Stromal cell of bone marrow (primary cell): Measurements from ENCODE around the gene TMEM14A.
"Not testable (repeated sequence)": the region's sequence is repeated elsewhere in the genome, so short reads cannot be mapped to it uniquely, and the experiment has no call there.

Experiments used
- DNase-seq: peaks from one replicate; pipeline ENCODE4 v3.0.0-alpha.2; 2012; ENCODE audit warnings: low read depth

TMEM14A gene, protein sequence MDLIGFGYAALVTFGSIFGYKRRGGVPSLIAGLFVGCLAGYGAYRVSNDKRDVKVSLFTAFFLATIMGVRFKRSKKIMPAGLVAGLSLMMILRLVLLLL

DNA sequence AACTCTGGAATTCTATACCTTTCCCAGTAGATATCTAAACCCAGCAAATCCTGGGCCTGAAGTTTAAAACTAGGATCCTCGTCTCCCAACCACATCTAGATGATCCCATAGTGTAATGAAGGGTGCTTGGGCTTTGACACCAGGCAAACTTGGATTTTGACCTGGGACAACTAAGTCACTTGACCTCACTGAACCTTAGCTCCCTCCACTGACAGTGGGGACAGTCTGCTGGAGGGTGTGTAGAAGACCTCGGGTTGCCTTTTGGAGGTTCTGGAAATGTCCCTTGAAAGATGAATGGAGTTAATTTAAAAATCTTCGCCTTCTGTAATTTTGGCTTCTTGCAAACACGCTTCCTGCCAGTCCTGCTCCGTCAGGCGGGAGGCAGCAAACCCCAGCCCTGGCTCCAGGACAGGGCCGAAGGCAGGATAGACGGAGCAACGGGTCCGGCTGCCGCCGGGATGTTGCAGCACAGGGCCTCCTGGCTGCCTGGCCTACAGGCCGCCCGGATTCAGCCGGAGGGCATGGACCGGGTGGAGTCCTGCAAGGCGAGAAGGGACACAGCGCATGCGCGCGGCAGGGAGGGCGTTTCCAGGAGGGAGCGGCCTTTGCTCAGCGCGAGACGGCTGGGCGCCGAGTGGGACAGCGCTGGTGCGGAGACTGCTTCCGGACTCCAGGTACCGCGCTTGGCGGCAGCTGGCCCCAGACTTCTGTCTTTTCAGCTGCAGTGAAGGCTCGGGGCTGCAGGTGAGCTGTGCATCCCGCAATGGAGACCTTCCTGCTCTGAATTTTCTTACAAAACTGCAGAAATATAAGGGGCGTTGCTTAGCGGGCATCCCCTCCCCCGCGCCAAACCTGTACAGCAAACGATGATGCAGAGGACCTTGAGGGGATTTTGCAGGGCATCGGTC is at the start of gene TMEM14A:
TSS of gene TMEM14A (plus strand) at position 612 of the 908 bp plus-strand sequence. CDS start 5,990 bp downstream, outside the sequence.
- DNase-seq: peak; percentile 75

DNA sequence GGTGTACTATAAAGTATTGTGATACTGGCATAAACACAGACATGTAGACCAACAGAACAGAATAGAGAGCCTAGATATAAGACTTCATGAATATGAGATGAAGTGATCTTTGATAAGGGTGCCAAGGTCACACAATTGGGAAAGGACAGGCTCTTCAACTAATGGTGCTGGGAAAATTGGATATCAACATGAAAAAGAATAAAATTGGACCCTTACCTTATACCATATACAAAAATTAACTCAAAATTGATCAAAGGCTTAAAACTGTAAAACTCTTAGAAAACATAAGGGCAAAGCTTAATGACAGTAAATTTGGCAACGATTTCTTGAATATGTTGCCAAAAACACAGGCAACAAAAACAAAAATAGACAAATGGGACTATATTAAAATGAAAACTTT is 49.3 kb upstream of the TMEM14A start:
- no peak for DNase-seq

DNA sequence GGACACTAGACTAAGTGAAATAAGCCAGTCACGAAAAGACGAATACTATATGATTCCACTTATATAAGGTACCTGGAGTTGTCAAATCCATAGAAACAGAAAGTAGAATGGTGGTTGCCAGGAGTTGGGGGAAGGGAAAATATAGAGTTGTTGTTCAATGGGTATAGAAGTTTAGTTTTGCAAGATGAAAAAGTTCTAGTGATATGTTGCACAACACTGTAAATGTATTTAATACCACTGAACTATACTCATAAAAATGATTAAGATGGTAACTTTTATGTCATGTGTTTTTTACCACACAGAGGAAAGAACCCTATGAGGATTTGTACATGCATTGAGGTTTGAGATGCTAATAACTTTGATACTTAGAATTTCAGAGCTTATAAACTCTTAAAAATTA is 48.1 kb upstream of the TMEM14A start:
- DNase-seq: no peak

DNA sequence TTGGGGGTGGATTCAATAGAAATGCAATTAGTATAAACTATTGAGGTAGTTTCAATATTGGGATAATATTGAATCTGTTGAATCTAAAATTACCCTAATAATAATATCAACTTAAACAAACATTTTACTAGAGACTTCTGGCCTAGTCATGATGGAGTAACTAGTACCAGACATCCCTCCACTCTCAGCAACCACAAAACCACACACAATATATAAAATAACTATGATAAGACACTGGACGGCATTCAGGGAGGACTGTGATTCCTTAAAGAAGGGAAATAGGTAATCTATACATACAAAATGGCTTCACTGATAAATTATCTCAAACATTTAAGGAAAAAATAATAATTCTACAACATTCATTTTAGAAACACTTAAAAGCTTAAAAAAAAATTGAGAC is 38.9 kb upstream of the TMEM14A start:
- DNase-seq: no peak

DNA sequence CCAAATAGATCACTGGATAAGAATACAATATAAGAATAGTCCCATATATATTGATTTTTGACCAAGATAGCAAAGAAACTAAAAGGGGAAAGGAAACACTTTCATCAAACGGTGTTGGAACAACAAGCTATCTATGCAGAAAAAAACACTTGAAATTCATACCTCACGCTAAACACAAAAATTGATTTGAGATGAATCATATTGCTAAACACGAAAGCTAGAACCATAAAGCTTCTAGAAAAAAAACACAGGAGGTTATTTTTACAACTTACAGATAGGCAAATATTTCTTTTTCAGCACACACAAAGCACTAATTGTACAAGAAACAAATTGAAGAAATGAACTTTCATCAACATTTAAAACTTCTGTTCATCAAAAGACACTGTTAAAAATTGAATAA is 36.7 kb upstream of the TMEM14A start:
- no peak for DNase-seq

DNA sequence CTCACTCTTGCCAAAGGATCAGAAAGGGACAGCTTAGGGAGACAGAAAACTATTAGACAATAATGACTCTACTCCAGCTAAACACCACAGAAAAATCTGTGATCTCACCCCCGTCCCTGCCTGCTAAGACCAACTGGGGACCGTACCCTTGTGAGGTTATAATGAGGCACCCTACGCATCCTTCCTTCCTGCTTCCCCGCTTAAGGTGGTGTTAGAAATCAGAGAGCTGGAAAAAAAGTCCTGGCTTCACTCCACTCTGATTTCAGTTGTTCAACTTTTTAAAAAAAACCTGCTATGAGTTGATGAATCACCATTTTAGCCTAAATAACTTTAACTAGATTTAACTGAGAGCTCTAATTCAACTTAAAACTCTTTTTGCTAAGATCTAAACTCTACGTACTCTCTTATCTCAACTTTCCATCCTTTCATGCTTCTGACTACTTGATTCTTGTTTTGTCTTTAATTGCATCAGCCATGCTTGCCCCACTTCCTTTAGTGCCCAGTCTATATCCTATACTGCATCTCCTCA is 35.8 kb upstream of the TMEM14A start:
- no peak for DNase-seq

DNA sequence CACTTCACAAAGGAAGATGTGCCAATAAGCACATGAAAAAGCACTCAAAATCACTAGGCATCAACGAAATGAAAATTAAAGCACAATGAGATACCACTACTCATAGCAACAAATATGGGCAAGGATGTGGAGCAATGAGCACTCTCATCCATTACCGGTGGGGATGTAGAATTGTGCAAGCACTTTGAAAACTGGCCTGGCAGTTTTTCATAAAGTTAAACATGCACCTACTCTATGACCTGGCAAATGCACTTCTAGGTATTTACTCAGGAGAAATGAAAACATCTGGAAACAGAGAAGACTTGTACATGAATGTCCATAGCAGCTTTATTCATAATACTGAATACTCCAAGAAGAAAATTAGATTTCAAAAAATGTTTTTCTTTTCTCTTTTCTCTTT is 34.1 kb upstream of the TMEM14A start:
- DNase-seq: no peak

DNA sequence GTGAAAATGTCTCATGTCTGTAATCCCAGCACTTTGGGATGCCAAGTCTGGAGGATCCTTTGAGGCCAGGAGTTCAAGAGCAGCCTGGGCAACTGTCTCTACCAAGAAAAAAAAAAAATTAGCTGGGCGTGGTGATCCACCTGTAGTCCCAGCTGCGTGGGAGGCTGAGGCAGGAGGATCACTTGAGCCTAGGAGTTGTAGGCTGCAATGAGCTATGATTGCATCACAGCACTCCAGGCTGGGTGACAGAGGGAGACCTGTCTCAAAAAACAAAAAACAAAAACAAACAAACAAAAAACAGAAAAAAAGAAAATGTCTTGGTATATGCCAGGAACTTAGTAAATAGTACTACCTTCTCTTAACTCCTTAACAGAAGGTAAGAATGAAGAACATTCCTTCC is 31.4 kb upstream of the TMEM14A start:
- DNase-seq: no peak

DNA sequence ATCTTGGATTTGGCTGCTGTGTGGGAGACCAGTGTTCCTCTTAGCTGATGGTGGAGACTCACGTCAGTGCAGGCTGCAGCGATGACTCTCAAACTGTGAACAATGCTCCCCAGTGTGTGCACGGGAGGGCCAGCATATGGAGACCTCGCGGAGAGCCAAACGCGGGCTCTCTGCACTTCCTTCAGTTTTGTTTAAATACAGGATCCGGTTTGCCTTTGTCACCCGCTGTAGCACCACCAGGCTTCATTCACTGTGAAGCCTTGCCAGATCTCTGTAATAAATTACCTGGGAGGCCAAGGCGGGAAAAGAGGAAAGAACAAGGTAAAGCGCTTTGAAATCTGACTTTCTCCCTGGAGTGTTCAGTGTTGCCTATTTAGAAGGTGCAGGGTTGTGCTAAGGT is 30.7 kb upstream of the TMEM14A start:
- DNase-seq: no peak

DNA sequence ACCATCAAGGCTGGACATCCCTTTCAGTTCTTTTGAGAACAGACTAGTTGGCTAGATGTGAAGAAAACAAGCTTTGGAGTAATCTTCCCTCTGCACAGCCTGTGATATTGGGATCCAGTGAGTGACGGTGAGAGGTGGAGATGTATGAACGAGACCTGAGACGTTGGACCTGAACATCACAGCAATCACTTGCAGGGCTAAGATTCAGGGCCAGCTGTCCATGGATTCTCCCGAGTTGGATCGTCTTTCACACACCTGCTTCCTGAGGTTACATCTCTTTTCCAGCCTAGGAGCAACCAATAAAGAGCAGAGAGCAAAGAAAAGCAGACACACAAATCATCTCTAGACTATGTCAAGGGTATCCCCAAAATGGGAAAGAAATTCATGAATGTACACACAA is 30.0 kb upstream of the TMEM14A start:
- no peak for DNase-seq

DNA sequence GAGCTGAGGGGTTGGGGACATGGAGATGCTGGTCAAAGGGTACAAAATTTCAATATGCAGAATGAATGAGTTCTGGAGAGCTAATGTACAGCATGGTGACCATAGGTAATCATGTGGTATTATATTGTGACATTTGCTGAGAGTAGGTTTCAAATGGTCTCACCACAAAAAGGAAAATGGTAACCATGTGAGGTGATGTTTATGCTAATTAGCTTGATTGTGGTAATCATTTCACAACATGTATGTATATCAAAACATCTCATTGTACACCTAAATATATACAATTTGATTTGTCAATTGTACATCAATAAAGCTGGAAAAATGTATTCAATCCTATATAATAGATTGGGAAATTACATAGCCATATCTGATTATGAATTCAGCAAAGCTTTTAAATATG is 29.5 kb upstream of the TMEM14A start:
- DNase-seq: no peak

DNA sequence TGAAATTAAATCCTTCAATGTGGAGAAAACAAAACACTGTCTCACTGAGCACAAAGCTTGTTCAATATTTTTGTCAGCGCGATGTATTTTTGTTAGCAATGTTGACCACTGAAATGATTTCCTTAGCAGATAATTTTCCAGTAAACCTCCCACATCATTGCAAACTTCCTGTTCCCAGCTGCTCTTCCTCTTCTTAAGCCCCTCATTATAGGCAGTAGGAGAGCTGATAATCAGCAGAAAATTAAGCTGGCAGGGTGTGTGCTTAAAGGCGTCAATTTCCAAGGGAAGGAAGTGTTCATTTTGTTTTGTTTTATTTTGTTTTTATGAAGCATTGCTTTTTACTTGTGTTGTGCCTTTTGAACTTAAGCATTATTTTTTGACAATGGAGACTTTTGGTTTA is 29.1 kb upstream of the TMEM14A start:
- DNase-seq: no peak

DNA sequence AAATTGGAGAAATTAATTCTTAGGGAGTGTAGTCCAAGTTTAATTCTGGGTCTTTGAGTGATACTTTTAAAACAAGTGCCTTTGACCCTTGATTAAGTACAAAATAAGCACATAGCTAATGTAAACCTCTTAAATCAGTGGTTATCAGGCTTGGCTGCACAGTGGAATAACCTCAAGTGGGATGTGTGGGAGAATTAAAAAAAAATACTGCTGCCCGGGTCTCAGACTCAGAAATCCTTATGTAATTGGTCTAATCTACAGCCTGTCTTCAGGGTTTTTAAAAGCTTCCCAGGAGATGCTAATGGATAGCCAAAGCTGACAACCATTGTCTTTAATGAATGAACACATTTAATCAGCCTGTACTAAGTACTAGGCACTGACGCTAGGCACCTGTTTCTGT is 28.5 kb upstream of the TMEM14A start:
- no peak for DNase-seq

DNA sequence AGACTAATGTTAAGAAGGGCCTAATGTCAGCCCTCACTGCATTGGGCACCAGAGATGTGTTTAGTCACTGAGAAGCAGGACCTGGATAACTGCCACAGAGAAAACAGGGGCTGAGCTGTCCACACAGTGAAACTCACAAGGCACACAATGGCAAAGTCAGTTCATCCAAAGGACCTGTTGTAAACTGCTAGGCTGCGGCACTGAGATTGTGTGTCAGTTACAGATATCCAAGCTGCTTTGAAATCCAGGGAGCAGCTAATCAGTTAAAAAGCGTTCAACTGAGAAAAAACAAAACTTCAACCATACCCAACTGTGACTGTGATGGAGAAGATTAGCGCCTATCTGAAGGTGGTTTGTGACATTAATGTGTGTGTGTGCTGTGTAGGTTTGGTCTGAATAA is 27.8 kb upstream of the TMEM14A start:
- DNase-seq: peak; percentile 43

DNA sequence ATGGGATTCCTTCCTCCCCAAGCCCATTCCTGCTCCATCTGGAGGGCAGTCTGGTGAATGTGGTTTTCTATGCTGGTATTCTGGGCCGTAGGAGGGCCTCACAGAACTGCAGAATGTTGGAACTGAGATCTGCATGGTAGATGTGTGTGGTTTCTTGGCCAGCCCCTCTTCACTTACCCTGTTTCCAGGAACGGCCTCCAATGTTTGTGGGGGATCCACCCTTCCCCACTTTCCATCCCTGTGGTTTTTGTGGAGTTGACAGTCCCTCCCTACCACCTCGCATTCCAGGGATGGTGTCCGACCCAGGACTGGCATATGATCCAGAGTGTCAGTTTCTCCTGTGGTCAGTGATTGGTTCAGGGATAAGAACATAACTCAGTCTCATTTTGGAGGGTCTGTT is 26.7 kb upstream of the TMEM14A start:
- no peak for DNase-seq

DNA sequence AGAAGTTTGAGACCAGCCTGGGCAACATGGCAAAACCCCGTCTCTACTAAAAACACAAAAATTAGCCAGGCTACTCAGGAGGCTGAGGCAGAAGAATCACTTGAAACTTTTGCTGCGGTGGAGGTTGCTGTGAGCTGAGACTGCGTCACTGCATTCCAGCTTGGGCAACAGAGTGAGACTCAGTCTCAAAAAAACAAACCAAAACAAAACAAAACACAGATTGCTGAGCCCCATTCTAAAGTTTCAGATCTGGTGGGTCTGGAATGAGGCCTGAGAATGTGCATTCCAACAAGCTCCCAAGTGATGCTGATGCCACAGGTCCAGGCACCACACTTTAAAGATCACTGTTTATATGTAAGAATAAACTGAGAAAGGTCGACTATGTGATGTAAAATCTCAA is 24.9 kb upstream of the TMEM14A start:
- DNase-seq: no peak

DNA sequence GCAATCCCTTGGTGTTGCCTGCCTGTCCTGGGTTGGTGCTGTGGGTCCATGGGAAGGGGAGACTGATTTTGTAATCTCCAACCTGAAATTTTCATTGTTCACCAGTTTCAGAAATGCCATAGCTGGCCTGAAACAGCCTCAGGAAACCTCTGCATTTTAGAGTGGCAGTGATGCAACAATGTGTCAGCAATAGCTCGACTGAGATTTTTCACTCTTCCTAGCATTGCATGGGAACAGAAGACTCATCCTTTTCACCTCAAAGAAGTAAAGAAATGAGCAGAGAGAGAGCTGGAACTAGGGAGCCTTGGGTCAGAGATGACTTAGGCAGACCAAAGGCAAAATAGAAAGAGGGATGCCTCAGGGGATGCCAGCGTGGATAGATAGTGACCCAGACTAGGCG is 23.7 kb upstream of the TMEM14A start:
- peak; percentile 48 for DNase-seq

DNA sequence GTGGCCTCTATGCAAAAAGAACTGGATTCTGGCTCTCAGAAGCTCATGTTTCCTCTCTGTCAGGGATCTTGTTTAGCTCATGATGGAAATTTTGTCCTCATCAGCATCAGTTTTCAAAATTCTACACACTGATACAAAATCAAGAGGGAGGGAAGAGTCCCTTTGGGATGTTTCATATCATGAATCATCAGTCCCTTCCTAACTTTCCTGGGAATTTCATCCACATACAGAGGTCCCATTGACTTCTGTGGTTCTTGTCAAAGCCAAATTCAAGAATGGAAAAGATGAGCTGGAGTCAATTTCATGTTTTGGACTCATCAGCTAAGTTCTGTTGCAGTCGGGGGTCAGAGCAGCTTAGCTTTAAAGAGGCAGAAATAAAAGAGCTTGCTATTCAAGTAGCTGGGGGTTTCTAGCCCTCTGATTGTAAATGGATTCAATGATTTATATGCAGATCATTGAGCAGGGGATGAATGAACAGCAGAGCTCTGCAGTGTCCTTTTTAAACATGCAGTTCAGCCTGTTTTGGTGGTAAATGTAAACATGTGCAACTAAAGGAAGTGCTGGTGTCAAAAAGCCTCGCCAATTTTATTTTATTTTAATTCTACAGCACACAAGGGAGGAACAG is 21.3 kb upstream of the TMEM14A start:
- DNase-seq: peak; percentile 91

DNA sequence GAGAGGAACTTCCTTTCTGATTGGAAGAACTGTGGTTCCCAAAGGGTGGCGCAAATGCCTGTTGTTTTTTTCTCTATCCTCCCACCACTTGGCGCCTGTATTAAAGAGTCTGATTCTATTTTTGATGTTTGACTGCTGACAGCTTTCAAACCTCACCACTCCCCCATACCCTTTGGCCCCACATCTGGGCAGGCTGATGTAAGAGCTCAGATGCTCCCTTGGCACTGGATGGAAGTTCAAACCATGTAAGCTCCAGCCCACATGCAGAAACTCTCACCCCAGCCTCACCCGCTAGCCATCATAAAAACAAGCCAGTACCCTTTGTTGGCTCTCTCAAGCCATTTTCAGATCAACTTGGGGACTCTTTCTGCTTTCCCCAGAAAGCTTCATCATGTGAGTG is 20.0 kb upstream of the TMEM14A start:
- peak; percentile 62 for DNase-seq

DNA sequence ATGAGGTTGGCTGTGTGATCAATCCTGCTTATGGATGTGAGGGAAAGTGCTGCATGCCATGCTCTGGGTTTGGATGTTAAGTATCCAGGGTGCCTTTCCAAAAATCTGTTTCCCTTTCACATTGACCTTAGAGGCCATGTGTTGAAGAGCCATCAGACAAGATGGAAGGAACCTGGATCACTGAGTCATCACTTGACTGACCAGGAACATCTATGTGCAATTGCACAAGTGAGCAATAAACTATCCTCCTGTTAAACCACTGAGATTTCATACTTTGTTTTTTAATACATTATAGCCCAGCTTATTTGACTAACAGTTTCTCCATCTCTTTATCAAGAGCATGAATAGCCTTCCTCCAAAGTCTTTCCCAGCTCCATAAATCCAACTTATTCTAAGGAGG is 17.8 kb upstream of the TMEM14A start:
- DNase-seq: no peak

DNA sequence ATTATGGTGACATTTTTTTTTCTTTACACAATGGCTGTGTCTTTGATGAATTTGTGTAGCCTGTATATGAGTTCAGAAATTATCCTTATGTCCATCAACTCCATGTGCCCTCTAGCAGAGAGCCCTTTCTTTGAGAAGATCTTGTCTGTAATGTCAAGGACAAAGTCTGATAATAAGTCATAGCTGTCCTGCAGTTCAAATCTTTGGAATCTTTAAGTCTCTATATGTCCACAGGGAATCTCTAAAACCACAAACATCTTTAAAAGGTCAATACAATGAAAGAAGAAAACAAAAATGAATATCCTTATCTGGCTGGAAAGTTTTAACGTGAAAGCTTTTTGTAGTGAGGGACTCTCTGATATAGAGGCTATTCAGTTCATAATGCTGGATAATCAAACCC is 16.9 kb upstream of the TMEM14A start:
- DNase-seq: no peak

DNA sequence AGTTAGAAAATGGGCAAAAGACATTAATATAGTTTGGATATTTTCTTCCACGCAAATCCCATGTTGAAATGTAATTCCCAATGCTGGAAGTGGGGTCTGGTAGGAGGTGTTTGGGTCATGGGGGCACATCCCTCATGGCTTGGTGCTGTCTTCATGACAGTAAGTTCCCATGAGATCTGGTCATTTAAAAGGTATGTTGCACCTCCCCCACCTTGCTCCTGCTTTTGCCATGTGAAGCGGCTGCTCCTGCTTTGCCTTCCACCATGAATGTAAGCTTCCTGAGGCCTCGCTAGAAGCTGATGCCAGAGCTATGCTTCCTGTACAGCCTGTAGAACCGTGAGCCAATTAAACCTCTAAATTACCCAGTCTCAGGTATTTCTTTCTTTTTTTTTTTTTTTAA is 16.3 kb upstream of the TMEM14A start:
- DNase-seq: no peak

DNA sequence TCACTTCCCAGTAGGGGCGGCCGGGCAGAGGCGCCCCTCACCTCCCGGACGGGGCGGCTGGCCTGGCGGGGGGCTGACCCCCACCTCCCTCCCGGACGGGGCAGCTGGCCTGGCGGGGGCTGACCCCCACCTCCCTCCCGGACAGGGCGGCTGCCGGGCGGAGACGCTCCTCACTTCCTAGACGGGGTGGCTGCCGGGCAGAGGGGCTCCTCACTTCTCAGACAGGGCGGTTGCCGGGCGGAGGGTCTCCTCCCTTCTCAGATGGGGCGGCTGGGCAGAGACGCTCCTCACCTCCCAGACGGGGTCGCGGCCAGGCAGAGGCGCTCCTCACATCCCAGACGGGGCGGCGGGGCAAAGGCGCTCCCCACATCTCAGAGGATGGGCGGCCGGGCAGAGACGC is 15.0 kb upstream of the TMEM14A start:
- DNase-seq: not testable (repeated sequence)
